Type B pancreatic cell (in vitro differentiated cells): ENCODE data around the gene TRAF2. TPM values are rescaled to one million over a fixed set of nuclear protein-coding genes. Genes with fewer than 3 reads are reported as not detected.

Experiments used
- DNase-seq: peaks from one replicate; pipeline ENCODE4 v3.0.0; 2021; ENCODE audit warnings: mixed read lengths; ENCODE audit not compliant: unreplicated experiment; ENCODE audit errors: extremely low spot score
- H3K27ac Mint-ChIP-seq: 2 replicates; pipeline ENCODE4 v1.8.0; 2021; ENCODE audit warnings: mild to moderate bottlenecking, mixed read lengths
- H3K27me3 Mint-ChIP-seq: 2 replicates; pipeline ENCODE4 v1.8.0; 2021; ENCODE audit warnings: mixed read lengths
- H3K36me3 Mint-ChIP-seq: 2 replicates; pipeline ENCODE4 v1.8.0; 2021; ENCODE audit warnings: mixed read lengths
- H3K4me1 Mint-ChIP-seq: one replicate; pipeline ENCODE4 v1.8.0; 2021; ENCODE audit warnings: mixed read lengths; ENCODE audit not compliant: unreplicated experiment
- H3K4me3 Mint-ChIP-seq: 2 replicates; pipeline ENCODE4 v1.8.0; 2021; ENCODE audit warnings: mild to moderate bottlenecking, mixed read lengths
- H3K9me3 Mint-ChIP-seq: 2 replicates; pipeline ENCODE4 v1.8.0; 2021; ENCODE audit warnings: mixed read lengths
- CTCF ChIP-seq: fragments of 200-600 bp; sonication (generic); conservative IDR thresholded peaks from 2 replicates; pipeline ENCODE4 v1.5.0; 2021; ENCODE audit warnings: antibody characterized with exemption, mild to moderate bottlenecking
- total RNA-seq: library from RNA; stranded (reverse); gene quantifications from 2 replicates; pipeline ENCODE4 v1.2.1, GENCODE V29; 2021; ENCODE audit warnings: low replicate concordance

The TRAF2 gene
- total RNA-seq, 1 donor from 2014 or later = 22.3 TPM

- H3K36me3 Mint-ChIP-seq = no peaks in the 10 kb centered on the region
- H3K9me3 Mint-ChIP-seq = no peaks in the 10 kb centered on the region
- no peak for TF ChIP-seq CTCF
- no peaks in the 10 kb centered on the region for H3K4me1 Mint-ChIP-seq
- no peak for DNase-seq
- H3K4me3 Mint-ChIP-seq = no peak overlapping the region
- H3K27me3 Mint-ChIP-seq = no peaks in the 10 kb centered on the region
- no peak overlapping the region for H3K27ac Mint-ChIP-seq
Measured at GRCh38 chr9:136955202-136955942, 69.1 kb downstream of the TRAF2 start.

- H3K9me3 Mint-ChIP-seq = no peaks in the 10 kb centered on the region
- H3K27me3 Mint-ChIP-seq = no peaks in the 10 kb centered on the region
- DNase-seq = no peak
- no peaks in the 10 kb centered on the region for H3K4me1 Mint-ChIP-seq
- no peaks in the 10 kb centered on the region for H3K36me3 Mint-ChIP-seq
- no peak overlapping the region for H3K4me3 Mint-ChIP-seq
- no peak for TF ChIP-seq CTCF
- H3K27ac Mint-ChIP-seq = no peak overlapping the region
Measured at GRCh38 chr9:136955943-136956335, 69.6 kb downstream of the TRAF2 start.

- no peaks in the 10 kb centered on the region for H3K27me3 Mint-ChIP-seq
- no peaks in the 10 kb centered on the region for H3K9me3 Mint-ChIP-seq
- H3K4me1 Mint-ChIP-seq = no peaks in the 10 kb centered on the region
- TF ChIP-seq CTCF = no peak
- no peak overlapping the region for H3K27ac Mint-ChIP-seq
- DNase-seq = no peak
- no peaks in the 10 kb centered on the region for H3K36me3 Mint-ChIP-seq
- no peak overlapping the region for H3K4me3 Mint-ChIP-seq
Measured at GRCh38 chr9:136956604-136957003, 70.3 kb downstream of the TRAF2 start.

- H3K9me3 Mint-ChIP-seq = no peaks in the 10 kb centered on the region
- H3K4me1 Mint-ChIP-seq = no peaks in the 10 kb centered on the region
- no peak overlapping the region for H3K4me3 Mint-ChIP-seq
- H3K27ac Mint-ChIP-seq = no peak overlapping the region
- DNase-seq = no peak
- no peak for TF ChIP-seq CTCF
- H3K27me3 Mint-ChIP-seq = no peaks in the 10 kb centered on the region
- no peaks in the 10 kb centered on the region for H3K36me3 Mint-ChIP-seq
Measured at GRCh38 chr9:136957461-136957860, 71.1 kb downstream of the TRAF2 start.

GRCh38 chr9:136957901-136958300 is 71.6 kb downstream of the TRAF2 start:
- Mint-ChIP-seq H3K27ac (no peak overlapping the region), H3K4me3 (no peak overlapping the region), H3K27me3 (no peaks in the 10 kb centered on the region), H3K4me1 (no peaks in the 10 kb centered on the region), H3K9me3 (no peaks in the 10 kb centered on the region), H3K36me3 (no peaks in the 10 kb centered on the region)
- no peak for DNase-seq
- TF ChIP-seq CTCF = no peak
